GM23338 (cell line): ENCODE data around the gene ASPM. TPM values are rescaled to one million over a fixed set of nuclear protein-coding genes. Genes with fewer than 3 reads are reported as not detected.
"Not testable (repeated sequence)": the region's sequence is repeated elsewhere in the genome, so short reads cannot be mapped to it uniquely, and the experiment has no call there.

Experiments
- ATAC-seq: fragments of 200-7000 bp; cut with Tn5 transposase; 3 replicates; pipeline ENCODE4 v1.9.1; 2020
- DNase-seq: peaks from one replicate; pipeline ENCODE4 v3.0.0-alpha.2; 2015; ENCODE audit warnings: low spot score
- H2AFZ ChIP-seq: fragments of 200-600 bp; sonication (generic); 2 replicates; pipeline ENCODE4 v1.8.0; 2016; ENCODE audit warnings: antibody characterized with exemption, mild to moderate bottlenecking, moderate library complexity
- H3F3A ChIP-seq: fragments of 200-600 bp; sonication (generic); replicated peaks from 2 replicates; pipeline ENCODE4 v1.8.0; 2017; ENCODE audit warnings: antibody characterized with exemption, mixed run types, low read depth
- H3K27ac ChIP-seq: fragments of 200-600 bp; sonication (generic); 2 replicates; pipeline ENCODE4 v1.6.1; 2016; ENCODE audit warnings: low read depth
- H3K27me3 ChIP-seq: fragments of 200-600 bp; sonication (generic); 2 replicates; pipeline ENCODE4 v1.8.0; 2016; ENCODE audit warnings: mild to moderate bottlenecking, mixed run types, moderate library complexity; ENCODE audit not compliant: insufficient read depth
- H3K36me3 ChIP-seq: fragments of 200-600 bp; sonication (generic); 2 replicates; pipeline ENCODE4 v1.8.0; 2016; ENCODE audit warnings: mild to moderate bottlenecking; ENCODE audit not compliant: insufficient read depth
- H3K4me1 ChIP-seq: fragments of 200-600 bp; sonication (generic); 2 replicates; pipeline ENCODE4 v1.8.0; 2016; ENCODE audit warnings: mild to moderate bottlenecking, moderate library complexity; ENCODE audit not compliant: insufficient read depth
- H3K4me2 ChIP-seq: fragments of 200-600 bp; sonication (generic); 2 replicates; pipeline ENCODE4 v1.7.1; 2017; ENCODE audit warnings: mixed run types
- H3K4me3 ChIP-seq: fragments of 200-600 bp; sonication (generic); 2 replicates; pipeline ENCODE4 v1.6.1; 2016; ENCODE audit warnings: mixed run types
- H3K79me2 ChIP-seq: fragments of 200-600 bp; sonication (generic); replicated peaks from 2 replicates; pipeline ENCODE4 v1.8.0; 2017; ENCODE audit warnings: mild to moderate bottlenecking; ENCODE audit not compliant: insufficient read depth
- H3K9me2 ChIP-seq: fragments of 200-600 bp; sonication (generic); 2 replicates; pipeline ENCODE4 v1.8.0; 2017; ENCODE audit not compliant: insufficient read depth
- H4K20me1 ChIP-seq: fragments of 200-600 bp; sonication (generic); replicated peaks from 2 replicates; pipeline ENCODE4 v1.8.0; 2017; ENCODE audit warnings: mild to moderate bottlenecking; ENCODE audit not compliant: insufficient read depth
- H3K27ac Mint-ChIP-seq: 2 replicates; pipeline ENCODE4 v1.8.0; 2020; ENCODE audit warnings: inconsistent platforms, mild to moderate bottlenecking, moderate library complexity, mixed read lengths
- H3K27me3 Mint-ChIP-seq: 3 replicates; pipeline ENCODE4 v1.8.0; 2022; ENCODE audit warnings: low read depth, mild to moderate bottlenecking, moderate library complexity, mixed read lengths, inconsistent platforms; ENCODE audit not compliant: insufficient read depth, poor library complexity
- H3K36me3 Mint-ChIP-seq: 3 replicates; pipeline ENCODE4 v1.8.0; 2021; ENCODE audit warnings: low read depth, mild to moderate bottlenecking, inconsistent platforms, moderate library complexity, mixed read lengths
- H3K4me1 Mint-ChIP-seq: 3 replicates; pipeline ENCODE4 v1.8.0; 2020; ENCODE audit warnings: mild to moderate bottlenecking, inconsistent platforms, mixed read lengths
- H3K4me3 Mint-ChIP-seq: 3 replicates; pipeline ENCODE4 v1.8.0; 2021; ENCODE audit warnings: moderate library complexity, mild to moderate bottlenecking, inconsistent platforms, mixed read lengths
- H3K9me3 Mint-ChIP-seq: 3 replicates; pipeline ENCODE4 v1.8.0; 2020; ENCODE audit warnings: moderate library complexity, mild to moderate bottlenecking, inconsistent platforms, mixed read lengths
- polyA plus RNA-seq: library from polyadenylated mRNA; unstranded; fragments of >200 nt; fragmentation: Nextera tagmentation; extraction: Ambion mirVana; gene quantifications from 2 replicates; pipeline ENCODE4 v1.2.1, GENCODE V29; 2016
- total RNA-seq: library from RNA; depleted of rRNA; stranded (reverse); fragments of >200 nt; shearing (Covaris generic); gene quantifications from 2 replicates; pipeline ENCODE4 v1.2.3, GENCODE V29; 2014; rRNA removed

Gene ASPM
- total and polyA plus RNA-seq, 2 experiments from 2014 or later, result 36.8 to 64.9 TPM

GRCh38 chr1:197034631-197035339 lies 111.7 kb downstream of the ASPM start:
- DNase-seq, H3K79me2 ChIP-seq, H3K27me3 ChIP-seq, ATAC-seq, H3K36me3 Mint-ChIP-seq, H3K4me3 ChIP-seq, H3K27me3 Mint-ChIP-seq, H3K4me2 ChIP-seq, H3K4me1 ChIP-seq, H3K27ac ChIP-seq, H3K27ac Mint-ChIP-seq, H3F3A ChIP-seq, H3K4me3 Mint-ChIP-seq, H3K9me2 ChIP-seq, H3K9me3 Mint-ChIP-seq, H2AFZ ChIP-seq, H3K4me1 Mint-ChIP-seq, H3K36me3 ChIP-seq, H4K20me1 ChIP-seq: not testable (repeated sequence)

Other genes starting within 250 kb of the ASPM start
- not detected in 2 replicates for gene CFHR2, start 202.9 kb downstream of the ASPM start, total RNA-seq
- gene CFHR2, start 202.9 kb downstream of the ASPM start, polyA plus RNA-seq, result not detected in 2 replicates
- not detected in 2 replicates for gene CFHR5, start 169.1 kb downstream of the ASPM start, total RNA-seq
- not detected in 2 replicates for gene CFHR5, start 169.1 kb downstream of the ASPM start, polyA plus RNA-seq
- not detected in 2 replicates for gene F13B, start 79.4 kb downstream of the ASPM start, total RNA-seq
- not detected in 2 replicates for gene F13B, start 79.4 kb downstream of the ASPM start, polyA plus RNA-seq
- 6.9 and 8.2 TPM in 2 replicates for gene ZBTB41, start 54.6 kb upstream of the ASPM start, total RNA-seq
- 1.9 and 2.2 TPM in 2 replicates for gene ZBTB41, start 54.6 kb upstream of the ASPM start, polyA plus RNA-seq
- 0.56 TPM in 1 of 2 replicates, not detected in the other for gene CRB1, start 121.6 kb upstream of the ASPM start, total RNA-seq
- gene CRB1, start 121.6 kb upstream of the ASPM start, polyA plus RNA-seq, result 0.16 and 0.27 TPM in 2 replicates